ENCODE data around the gene PPM1H. TPM values are rescaled to one million over a fixed set of nuclear protein-coding genes. Genes with fewer than 3 reads are reported as not detected.

The PPM1H gene
- total RNA-seq, 1 donor from 2014 or later: 6.3 TPM

- Mint-ChIP-seq H3K9me3 (ENCODE audit: unreplicated experiment) (peaks cover 4% of the 10 kb centered on the region), H3K4me1 (ENCODE audit: low read depth, unreplicated experiment) (peaks cover 39% of the 10 kb centered on the region), H3K36me3 (ENCODE audit: unreplicated experiment) (no peaks in the 10 kb centered on the region), H3K27ac (ENCODE audit: unreplicated experiment) (no peak overlapping the region), H3K27me3 (ENCODE audit: unreplicated experiment) (peaks cover 8% of the 10 kb centered on the region), H3K4me3 (ENCODE audit: unreplicated experiment) (peak overlapping the region; percentile 28)
- DNase-seq: no peak
- no peak for TF ChIP-seq CTCF (IDR thresholded peaks at IDR 0.05; ENCODE audit: partially characterized antibody, unreplicated experiment)
These were observed 225.6 kb downstream of the PPM1H start for GRCh38 chr12:62709311-62709710.

- H3K36me3 Mint-ChIP-seq (ENCODE audit: unreplicated experiment): no peaks in the 10 kb centered on the region
- no peak for TF ChIP-seq CTCF (IDR thresholded peaks at IDR 0.05; ENCODE audit: partially characterized antibody, unreplicated experiment)
- H3K4me3 Mint-ChIP-seq (ENCODE audit: unreplicated experiment): no peak overlapping the region
- peaks cover 6% of the 10 kb centered on the region for H3K27me3 Mint-ChIP-seq (ENCODE audit: unreplicated experiment)
- DNase-seq: no peak
- peaks cover 2% of the 10 kb centered on the region for H3K9me3 Mint-ChIP-seq (ENCODE audit: unreplicated experiment)
- peaks cover 45% of the 10 kb centered on the region for H3K4me1 Mint-ChIP-seq (ENCODE audit: low read depth, unreplicated experiment)
- H3K27ac Mint-ChIP-seq (ENCODE audit: unreplicated experiment): no peak overlapping the region
These were observed 227.0 kb downstream of the PPM1H start for GRCh38 chr12:62707939-62708338.

GRCh38 chr12:62705846-62706245, 229.1 kb downstream of the PPM1H start:
- Mint-ChIP-seq H3K4me3 (ENCODE audit: unreplicated experiment) (no peak overlapping the region), H3K27me3 (ENCODE audit: unreplicated experiment) (peaks cover 5% of the 10 kb centered on the region), H3K9me3 (ENCODE audit: unreplicated experiment) (peaks cover 2% of the 10 kb centered on the region), H3K36me3 (ENCODE audit: unreplicated experiment) (no peaks in the 10 kb centered on the region), H3K27ac (ENCODE audit: unreplicated experiment) (no peak overlapping the region), H3K4me1 (ENCODE audit: low read depth, unreplicated experiment) (peaks cover 36% of the 10 kb centered on the region)
- no peak for DNase-seq
- TF ChIP-seq CTCF (IDR thresholded peaks at IDR 0.05; ENCODE audit: partially characterized antibody, unreplicated experiment): no peak

- H3K27ac Mint-ChIP-seq (ENCODE audit: unreplicated experiment): no peak overlapping the region
- peaks cover 2% of the 10 kb centered on the region for H3K9me3 Mint-ChIP-seq (ENCODE audit: unreplicated experiment)
- no peak for DNase-seq
- no peaks in the 10 kb centered on the region for H3K36me3 Mint-ChIP-seq (ENCODE audit: unreplicated experiment)
- H3K4me3 Mint-ChIP-seq (ENCODE audit: unreplicated experiment): no peak overlapping the region
- peaks cover 2% of the 10 kb centered on the region for H3K27me3 Mint-ChIP-seq (ENCODE audit: unreplicated experiment)
- no peak for TF ChIP-seq CTCF (IDR thresholded peaks at IDR 0.05; ENCODE audit: partially characterized antibody, unreplicated experiment)
- peaks cover 27% of the 10 kb centered on the region for H3K4me1 Mint-ChIP-seq (ENCODE audit: low read depth, unreplicated experiment)
These were observed 232.0 kb downstream of the PPM1H start for GRCh38 chr12:62703011-62703380.

- no peak for DNase-seq
- Mint-ChIP-seq H3K36me3 (ENCODE audit: unreplicated experiment) (no peaks in the 10 kb centered on the region), H3K4me1 (ENCODE audit: low read depth, unreplicated experiment) (peaks cover 26% of the 10 kb centered on the region), H3K27me3 (ENCODE audit: unreplicated experiment) (peaks cover 2% of the 10 kb centered on the region), H3K27ac (ENCODE audit: unreplicated experiment) (no peak overlapping the region), H3K9me3 (ENCODE audit: unreplicated experiment) (peaks cover 2% of the 10 kb centered on the region), H3K4me3 (ENCODE audit: unreplicated experiment) (no peak overlapping the region)
- no peak for TF ChIP-seq CTCF (IDR thresholded peaks at IDR 0.05; ENCODE audit: partially characterized antibody, unreplicated experiment)
These were observed 233.5 kb downstream of the PPM1H start for GRCh38 chr12:62701492-62701891.
